Keratinocyte (primary cell): ENCODE data around the gene IGFL4.

Experiments used
- CTCF ChIP-seq, 3 experiments: IDR thresholded peaks in 1 of 3; conservative IDR thresholded peaks in 1 of 3; optimal IDR thresholded peaks in 1 of 3; 2 replicates in 2 of 3; 3 replicates in 1 of 3; pipeline versions ENCODE3 to v1.5.1; 2011; ENCODE audit warnings: low read length in 3 of 3, mild to moderate bottlenecking in 3 of 3, moderate library complexity in 2 of 3, control low read depth in 1 of 3, inconsistent platforms in 1 of 3; ENCODE audit not compliant: insufficient read depth in 2 of 3; ENCODE audit errors: extremely low read depth in 1 of 3
- EZH2 ChIP-seq: IDR thresholded peaks from one replicate; pipeline ENCODE4 v1.6.1; 2012; ENCODE audit warnings: inconsistent platforms, mild to moderate bottlenecking, low read length, moderate library complexity

GRCh38 chr19:46035986-46036743 lies 4.6 kb downstream of the IGFL4 start:
- TF ChIP-seq CTCF (optimal IDR thresholded peaks at IDR 0.05 in 1 of 3, IDR thresholded peaks at IDR 0.05 in 1 of 3, conservative IDR thresholded peaks at IDR 0.05 in 1 of 3; ENCODE audit: extremely low read depth in 1 of 3, insufficient read depth in 2 of 3, low read length in 3 of 3) (no peak), EZH2 (no peak)
